ENCODE measurements around the gene PASD1.
"Not testable (repeated sequence)": the region's sequence is repeated elsewhere in the genome, so short reads cannot be mapped to it uniquely, and the experiment has no call there.

The PASD1 gene

DNA sequence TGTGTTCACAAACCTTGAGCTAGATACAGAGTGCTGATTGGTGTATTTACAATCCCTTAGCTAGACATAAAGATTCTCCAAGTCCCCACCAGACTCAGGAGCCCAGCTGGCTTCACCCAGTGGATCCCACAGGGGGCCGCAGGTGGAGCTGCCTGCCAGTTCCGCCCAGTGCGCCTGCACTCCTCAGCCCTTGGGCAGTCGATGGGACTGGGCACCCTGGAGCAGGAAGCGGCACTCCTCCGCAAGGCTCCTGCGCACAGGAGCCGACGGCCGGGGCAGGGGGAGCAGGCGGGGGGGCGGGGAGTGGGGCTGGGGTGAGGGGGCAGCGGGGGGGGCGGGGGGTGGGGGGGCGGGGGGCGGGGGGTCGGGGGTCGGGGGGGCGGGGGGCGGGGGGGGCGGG is 990 bp upstream of the PASD1 start:
- intact Hi-C loops (cut with micrococcal nuclease); H3K27ac Mint-ChIP-seq; H3K4me3 Mint-ChIP-seq; H3K9me3 Mint-ChIP-seq; H3K36me3 Mint-ChIP-seq (ENCODE audit: low read depth); H3K4me1 Mint-ChIP-seq (ENCODE audit: low read depth); H3K27me3 Mint-ChIP-seq: not testable (repeated sequence)

DNA sequence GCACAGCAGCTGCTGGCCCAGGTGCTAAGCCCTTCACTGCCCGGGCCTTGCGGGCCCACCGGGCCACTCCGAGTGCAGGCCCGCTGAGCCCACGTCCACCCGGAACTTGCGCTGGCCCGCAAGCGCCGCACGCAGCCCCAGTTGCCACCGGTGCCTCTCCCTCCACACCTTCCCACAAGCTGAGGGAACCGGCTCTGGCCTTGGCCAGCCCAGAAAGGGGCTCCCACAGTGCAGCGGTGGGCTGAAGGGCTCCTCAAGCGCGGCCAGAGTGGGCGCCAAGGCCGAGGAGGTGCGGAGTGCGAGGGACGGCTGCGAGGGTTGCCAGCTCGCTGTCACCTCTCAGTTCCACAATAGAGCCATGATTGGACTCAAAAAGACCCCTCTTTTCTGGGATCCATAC is 472 bp upstream of the PASD1 start:
- H3K9me3 Mint-ChIP-seq; intact Hi-C loops (cut with micrococcal nuclease); H3K4me3 Mint-ChIP-seq; H3K4me1 Mint-ChIP-seq (ENCODE audit: low read depth); H3K36me3 Mint-ChIP-seq (ENCODE audit: low read depth); H3K27ac Mint-ChIP-seq; H3K27me3 Mint-ChIP-seq: not testable (repeated sequence)

- Mint-ChIP-seq H3K4me1 (ENCODE audit: low read depth) (no peaks in the 10 kb centered on the region), H3K27me3 (no peaks in the 10 kb centered on the region), H3K27ac (no peak overlapping the region), H3K36me3 (ENCODE audit: low read depth) (no peaks in the 10 kb centered on the region), H3K4me3 (no peak overlapping the region), H3K9me3 (peaks cover 10% of the 10 kb centered on the region)
- intact Hi-C loops (cut with micrococcal nuclease), result no loop called here
These were observed 560 bp downstream of the PASD1 start for GRCh38 chrX:151564035-151564434.

DNA sequence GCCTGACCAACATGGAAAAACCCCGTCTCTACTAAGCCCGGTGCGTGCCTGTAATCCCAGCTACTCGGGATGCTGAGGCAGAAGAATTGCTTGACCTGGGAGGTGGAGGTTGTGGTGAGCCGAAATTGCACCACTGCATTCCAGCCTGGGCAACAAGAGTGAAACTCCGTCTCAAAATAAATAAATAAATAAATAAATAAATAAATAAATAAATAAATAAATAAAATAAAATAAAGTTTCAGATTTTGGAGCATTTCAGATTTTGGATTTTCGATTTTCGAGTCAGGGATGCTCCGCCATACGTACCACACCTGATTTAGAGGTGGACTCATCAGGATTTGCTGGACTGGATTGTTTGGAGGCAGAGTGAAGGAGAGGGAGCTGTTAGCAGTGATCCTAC is 3.4 kb downstream of the PASD1 start:
- H3K4me3 Mint-ChIP-seq; H3K4me1 Mint-ChIP-seq (ENCODE audit: low read depth); H3K27ac Mint-ChIP-seq; H3K36me3 Mint-ChIP-seq (ENCODE audit: low read depth); H3K9me3 Mint-ChIP-seq; H3K27me3 Mint-ChIP-seq; intact Hi-C loops (cut with micrococcal nuclease): not testable (repeated sequence)

- Mint-ChIP-seq H3K27ac (no peak overlapping the region), H3K4me3 (no peak overlapping the region), H3K36me3 (ENCODE audit: low read depth) (no peaks in the 10 kb centered on the region), H3K27me3 (no peaks in the 10 kb centered on the region), H3K9me3 (no peaks in the 10 kb centered on the region), H3K4me1 (ENCODE audit: low read depth) (no peaks in the 10 kb centered on the region)
- intact Hi-C loops (cut with micrococcal nuclease), result no loop called here
These were observed 7.1 kb downstream of the PASD1 start for GRCh38 chrX:151570561-151570960.

- intact Hi-C loops (cut with micrococcal nuclease); H3K4me1 Mint-ChIP-seq (ENCODE audit: low read depth); H3K27me3 Mint-ChIP-seq; H3K36me3 Mint-ChIP-seq (ENCODE audit: low read depth); H3K9me3 Mint-ChIP-seq; H3K27ac Mint-ChIP-seq; H3K4me3 Mint-ChIP-seq: not testable (repeated sequence)
These were observed 29.9 kb downstream of the PASD1 start for GRCh38 chrX:151593384-151593783.

GRCh38 chrX:151596282-151596681 is 32.8 kb downstream of the PASD1 start:
- H3K4me1 Mint-ChIP-seq (ENCODE audit: low read depth), result peaks cover under 1% of the 10 kb centered on the region

DNA sequence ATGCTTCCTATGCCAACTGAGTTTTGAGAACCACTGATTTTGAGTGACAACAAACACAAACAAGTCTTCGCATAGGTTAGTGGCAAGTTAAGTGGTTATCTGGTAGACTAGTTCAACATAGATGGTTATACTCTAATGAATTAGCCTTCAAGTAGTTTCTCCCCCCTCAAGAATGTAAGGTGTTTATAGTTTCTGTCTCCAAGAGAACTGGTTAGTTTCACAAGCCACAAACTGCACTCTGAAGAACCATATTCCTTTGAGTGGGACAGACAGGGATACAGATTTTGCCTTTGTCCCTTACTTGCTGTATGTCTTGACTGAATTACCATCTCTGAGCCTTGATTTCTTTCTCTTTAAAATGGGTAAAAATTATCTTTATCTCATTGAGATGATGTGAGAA is 41.5 kb downstream of the PASD1 start:
- H3K9me3 Mint-ChIP-seq, result no peaks in the 10 kb centered on the region
- H3K36me3 Mint-ChIP-seq (ENCODE audit: low read depth), result no peaks in the 10 kb centered on the region
- H3K4me3 Mint-ChIP-seq, result no peak overlapping the region
- intact Hi-C loops (cut with micrococcal nuclease), result no loop called here
- no peak overlapping the region for H3K27ac Mint-ChIP-seq
- H3K27me3 Mint-ChIP-seq, result no peaks in the 10 kb centered on the region
- H3K4me1 Mint-ChIP-seq (ENCODE audit: low read depth), result peaks cover 5% of the 10 kb centered on the region

More at GRCh38 chrX:151596282-151596681, 32.8 kb downstream of the PASD1 start:
- H3K27me3 Mint-ChIP-seq, result no peaks in the 10 kb centered on the region
- H3K9me3 Mint-ChIP-seq, result no peaks in the 10 kb centered on the region
- no peaks in the 10 kb centered on the region for H3K36me3 Mint-ChIP-seq (ENCODE audit: low read depth)
- H3K27ac Mint-ChIP-seq, result no peak overlapping the region
- intact Hi-C loops (cut with micrococcal nuclease), result no loop called here
- H3K4me3 Mint-ChIP-seq, result no peak overlapping the region

DNA sequence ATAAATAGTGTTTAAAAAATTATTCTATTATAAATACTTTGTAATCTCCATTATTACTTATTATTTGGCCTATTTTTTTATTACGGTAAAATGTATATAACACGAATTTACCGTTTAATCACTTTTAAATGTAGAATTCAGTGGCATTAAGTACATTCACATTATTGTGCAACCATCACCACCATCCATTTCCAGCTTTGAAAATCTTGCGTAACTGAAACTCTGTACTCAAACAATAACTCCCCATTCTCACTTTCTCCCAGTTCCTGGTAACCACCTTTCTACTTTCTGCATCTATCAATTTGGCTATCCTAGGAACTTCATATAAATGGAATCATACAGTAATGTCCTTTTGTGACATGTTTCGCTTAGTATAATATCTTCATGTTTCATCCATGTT is 45.7 kb downstream of the PASD1 start:
- Mint-ChIP-seq H3K4me1 (ENCODE audit: low read depth) (no peaks in the 10 kb centered on the region), H3K27me3 (no peaks in the 10 kb centered on the region), H3K4me3 (no peak overlapping the region), H3K27ac (no peak overlapping the region), H3K9me3 (no peaks in the 10 kb centered on the region), H3K36me3 (ENCODE audit: low read depth) (no peaks in the 10 kb centered on the region)
- intact Hi-C loops (cut with micrococcal nuclease), result no loop called here

DNA sequence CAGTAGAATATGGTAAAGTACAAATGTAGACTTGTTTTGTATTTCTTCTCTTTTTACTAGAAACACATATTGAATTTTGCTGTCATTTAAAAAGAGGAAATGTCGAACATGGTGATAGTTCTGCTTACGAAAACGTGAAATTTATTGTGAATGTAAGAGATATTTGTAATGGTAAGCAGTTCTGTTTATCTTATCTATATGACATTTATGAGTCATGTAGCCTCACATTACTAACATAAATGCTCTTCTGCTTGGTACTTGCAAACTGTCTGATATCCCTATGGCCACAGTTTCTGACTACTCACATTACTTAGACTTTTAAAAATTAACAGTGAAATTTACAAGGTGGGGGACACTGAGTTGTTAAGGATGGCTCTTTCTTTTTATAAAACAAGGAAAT is 57.9 kb downstream of the PASD1 start:
- Mint-ChIP-seq H3K36me3 (ENCODE audit: low read depth) (no peaks in the 10 kb centered on the region), H3K9me3 (no peaks in the 10 kb centered on the region), H3K4me1 (ENCODE audit: low read depth) (peaks cover 12% of the 10 kb centered on the region), H3K27me3 (no peaks in the 10 kb centered on the region), H3K4me3 (no peak overlapping the region), H3K27ac (no peak overlapping the region)
- intact Hi-C loops (cut with micrococcal nuclease), result no loop called here

DNA sequence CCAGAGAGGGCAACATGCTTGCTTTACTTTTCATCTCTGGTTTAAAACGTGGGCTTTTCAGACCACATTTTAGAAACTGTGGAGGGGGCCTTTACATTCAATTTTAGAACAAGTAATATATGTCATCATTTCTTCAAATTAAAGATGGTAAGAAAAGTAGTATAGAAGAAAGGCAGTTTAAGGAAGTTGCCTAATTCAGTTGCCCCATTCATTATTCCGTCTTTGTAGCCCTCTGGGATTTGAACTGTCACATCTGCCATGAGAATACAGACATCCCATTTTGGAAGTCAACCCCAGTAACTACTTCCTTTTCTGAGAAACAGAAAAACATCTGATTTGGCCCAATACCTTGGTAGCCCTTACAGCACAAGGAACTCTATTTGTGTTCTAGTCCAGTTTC is 61.2 kb downstream of the PASD1 start:
- Mint-ChIP-seq H3K4me3 (no peak overlapping the region), H3K36me3 (ENCODE audit: low read depth) (no peaks in the 10 kb centered on the region), H3K9me3 (no peaks in the 10 kb centered on the region), H3K27me3 (no peaks in the 10 kb centered on the region), H3K27ac (no peak overlapping the region), H3K4me1 (ENCODE audit: low read depth) (peaks cover 12% of the 10 kb centered on the region)
- intact Hi-C loops (cut with micrococcal nuclease), result no loop called here

- Mint-ChIP-seq H3K4me3 (no peak overlapping the region), H3K27ac (no peak overlapping the region), H3K27me3 (no peaks in the 10 kb centered on the region), H3K36me3 (ENCODE audit: low read depth) (no peaks in the 10 kb centered on the region), H3K4me1 (ENCODE audit: low read depth) (no peaks in the 10 kb centered on the region), H3K9me3 (no peaks in the 10 kb centered on the region)
- intact Hi-C loops (cut with micrococcal nuclease), result no loop called here
These were observed 68.3 kb downstream of the PASD1 start for GRCh38 chrX:151631822-151632221.

GRCh38 chrX:151633157-151633556 is 69.7 kb downstream of the PASD1 start:
- H3K4me3 Mint-ChIP-seq, result no peak overlapping the region
- intact Hi-C loops (cut with micrococcal nuclease), result no loop called here
- H3K4me1 Mint-ChIP-seq (ENCODE audit: low read depth), result no peaks in the 10 kb centered on the region
- no peaks in the 10 kb centered on the region for H3K27me3 Mint-ChIP-seq
- no peak overlapping the region for H3K27ac Mint-ChIP-seq
- no peaks in the 10 kb centered on the region for H3K9me3 Mint-ChIP-seq
- no peaks in the 10 kb centered on the region for H3K36me3 Mint-ChIP-seq (ENCODE audit: low read depth)

DNA sequence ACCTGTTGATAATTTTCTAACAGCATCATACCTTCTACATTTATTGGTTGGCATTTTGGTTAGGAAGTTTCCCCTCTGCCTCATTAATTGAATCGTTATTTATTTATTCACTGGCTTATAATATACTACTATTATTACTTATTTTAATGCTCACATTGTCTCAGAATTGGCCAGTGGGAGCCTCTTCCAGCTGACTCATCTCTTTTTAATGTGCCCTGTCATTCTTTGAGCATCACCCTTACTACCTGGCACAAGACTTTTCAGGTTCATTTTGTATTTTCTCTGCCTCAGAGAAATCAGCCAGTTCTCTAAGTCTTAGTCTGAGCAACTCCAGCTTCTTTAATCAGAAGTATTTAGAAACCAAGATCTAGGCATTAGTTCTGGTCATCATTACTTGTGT is 71.5 kb downstream of the PASD1 start:
- no peaks in the 10 kb centered on the region for H3K9me3 Mint-ChIP-seq
- no peak overlapping the region for H3K4me3 Mint-ChIP-seq
- no peaks in the 10 kb centered on the region for H3K36me3 Mint-ChIP-seq (ENCODE audit: low read depth)
- no peaks in the 10 kb centered on the region for H3K4me1 Mint-ChIP-seq (ENCODE audit: low read depth)
- intact Hi-C loops (cut with micrococcal nuclease), result no loop called here
- H3K27me3 Mint-ChIP-seq, result no peaks in the 10 kb centered on the region
- no peak overlapping the region for H3K27ac Mint-ChIP-seq

GRCh38 chrX:151641564-151641963 is 78.1 kb downstream of the PASD1 start:
- no peaks in the 10 kb centered on the region for H3K4me1 Mint-ChIP-seq (ENCODE audit: low read depth)
- no peaks in the 10 kb centered on the region for H3K36me3 Mint-ChIP-seq (ENCODE audit: low read depth)
- no peak overlapping the region for H3K27ac Mint-ChIP-seq
- intact Hi-C loops (cut with micrococcal nuclease), result no loop called here
- H3K27me3 Mint-ChIP-seq, result no peaks in the 10 kb centered on the region
- H3K9me3 Mint-ChIP-seq, result no peaks in the 10 kb centered on the region
- H3K4me3 Mint-ChIP-seq, result no peak overlapping the region

Measured in dendritic cell treated with granulocyte-macrophage colony-stimulating factor and Interleukin-4, amounts not matched to agents 40 ng/mL and 50 ng/mL, for 4 days (primary cell).